Stimulated activated naive CD4-positive, alpha-beta T cell treated with Interleukin-2 at 50 U/mL for 16 hours (primary cell): ENCODE data around the gene UBE2R2.
"Not testable (repeated sequence)": the region's sequence is repeated elsewhere in the genome, so short reads cannot be mapped to it uniquely, and the experiment has no call there.

Experiments
- DNase-seq: peaks from one replicate; lab custom pipeline; 2025; lab: John Stamatoyannopoulos, UW

The UBE2R2 gene

DNA sequence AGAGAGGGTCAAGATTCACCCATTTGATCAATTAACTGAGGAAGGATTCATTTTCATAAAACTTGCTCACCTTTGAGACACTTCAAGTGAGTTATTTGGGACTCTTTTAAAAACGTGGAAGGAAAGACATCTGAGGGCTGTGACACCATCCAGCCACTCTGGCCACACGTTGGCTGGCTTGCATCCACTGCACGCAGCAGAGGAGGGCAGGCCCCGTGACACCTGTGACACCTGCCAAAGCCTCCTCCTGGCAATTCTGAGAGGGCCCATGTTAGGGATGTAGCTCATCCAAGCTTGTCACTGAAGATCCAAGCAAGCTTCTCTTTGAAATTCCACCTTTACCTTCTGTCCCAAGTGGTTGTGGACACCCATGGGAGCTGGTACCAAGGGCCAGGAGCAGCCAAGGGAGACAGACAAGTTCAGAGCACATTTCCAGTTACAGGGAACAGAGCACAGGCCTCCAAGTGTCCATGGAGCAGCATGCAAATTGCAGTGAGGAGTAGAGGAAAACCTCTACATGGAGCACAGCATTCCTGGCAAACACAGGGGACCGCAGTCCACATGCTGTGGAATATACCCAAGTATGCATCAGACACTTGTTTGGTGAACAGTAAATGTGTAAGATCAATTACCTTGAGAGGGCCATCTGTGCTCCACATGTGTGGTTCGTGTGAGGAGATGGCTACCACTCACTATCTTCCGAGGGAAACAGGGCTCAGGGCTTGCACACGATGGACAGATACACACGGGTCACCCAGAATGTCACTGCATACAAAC lies 16.8 kb upstream of the UBE2R2 start:
- no peak for DNase-seq

DNA sequence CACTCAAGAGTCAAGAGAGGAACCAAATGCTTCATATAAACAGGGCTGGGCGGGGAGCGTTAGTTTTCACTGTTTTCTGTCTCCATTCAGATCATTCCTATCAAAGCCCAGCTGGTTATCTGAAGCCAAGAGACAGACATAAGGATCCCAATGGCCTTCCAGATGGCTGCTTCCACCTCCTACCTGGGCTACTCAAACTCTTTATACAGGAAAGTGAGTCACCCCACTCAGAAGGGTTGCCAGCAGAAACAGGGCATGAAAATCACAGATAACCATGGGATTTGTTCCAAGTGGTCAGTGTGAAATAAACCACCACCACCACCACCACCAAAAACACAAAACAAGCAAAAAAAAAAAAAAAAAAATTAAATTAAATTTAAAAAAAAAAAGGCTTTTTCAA lies 16.1 kb upstream of the UBE2R2 start:
- DNase-seq = no peak

DNA sequence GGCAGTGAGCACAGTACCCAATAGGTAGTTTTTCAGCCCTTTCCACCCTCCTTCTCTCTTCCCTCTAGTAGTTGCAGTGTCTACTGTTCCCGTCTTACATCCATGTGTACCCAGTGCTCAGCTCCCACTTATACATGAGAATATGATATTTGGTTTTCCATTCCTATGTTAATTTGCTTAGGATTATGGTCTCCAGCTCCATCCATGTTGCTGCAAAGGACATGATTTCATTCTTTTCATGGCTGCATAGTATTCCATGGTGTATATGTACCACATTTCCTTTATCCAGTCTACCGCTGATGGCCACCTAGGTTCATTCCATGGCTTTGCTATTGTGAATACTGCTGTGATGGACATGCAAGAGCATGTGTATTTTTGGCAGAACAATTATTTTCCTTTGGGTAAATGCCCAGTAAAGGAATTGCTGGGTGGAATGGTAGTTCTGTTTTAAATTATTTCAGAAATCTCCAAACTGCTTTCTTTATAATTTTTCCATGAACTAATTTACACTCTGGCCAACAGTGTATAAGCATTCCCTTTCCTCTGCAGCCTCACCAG lies 14.9 kb upstream of the UBE2R2 start:
- DNase-seq = not testable (repeated sequence)

DNA sequence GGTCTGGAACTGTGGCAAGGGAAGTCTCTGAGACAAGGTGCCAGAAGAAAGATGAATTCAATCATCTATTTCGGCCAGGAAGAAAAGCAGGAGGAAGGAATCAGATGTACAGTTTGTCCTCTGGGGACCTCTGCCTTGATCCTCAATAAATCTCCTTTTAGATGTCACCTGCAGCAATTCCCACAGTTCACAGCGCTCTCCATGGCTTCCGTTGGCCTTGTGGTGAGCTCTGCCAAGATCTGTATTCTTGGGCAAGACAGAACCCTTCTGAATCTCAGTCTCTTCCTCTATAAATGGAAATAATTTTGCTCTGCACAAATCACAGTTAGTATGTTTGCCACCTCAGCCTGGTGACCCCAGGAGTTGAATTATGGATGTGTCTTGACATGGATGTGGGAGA lies 12.8 kb upstream of the UBE2R2 start:
- not testable (repeated sequence) for DNase-seq

DNA sequence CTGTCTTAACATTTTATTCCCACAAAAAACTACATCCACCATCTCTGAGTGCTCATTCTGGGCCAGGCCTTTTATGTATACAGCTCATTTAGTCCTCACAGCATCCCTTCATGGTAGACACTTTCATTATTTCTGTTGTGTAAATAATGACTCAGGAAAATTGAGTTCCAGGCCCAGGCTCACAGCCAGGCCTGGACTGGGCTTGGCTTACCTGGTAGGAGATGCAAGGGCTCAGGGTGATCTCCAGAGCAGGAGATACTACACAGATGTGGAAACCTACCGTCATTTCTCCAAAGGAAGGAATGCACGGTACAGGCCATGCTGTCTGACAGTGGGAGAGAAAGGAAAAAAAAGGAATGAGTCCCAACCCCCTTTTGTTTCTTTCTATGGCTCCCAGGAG lies 9.8 kb upstream of the UBE2R2 start:
- not testable (repeated sequence) for DNase-seq

DNA sequence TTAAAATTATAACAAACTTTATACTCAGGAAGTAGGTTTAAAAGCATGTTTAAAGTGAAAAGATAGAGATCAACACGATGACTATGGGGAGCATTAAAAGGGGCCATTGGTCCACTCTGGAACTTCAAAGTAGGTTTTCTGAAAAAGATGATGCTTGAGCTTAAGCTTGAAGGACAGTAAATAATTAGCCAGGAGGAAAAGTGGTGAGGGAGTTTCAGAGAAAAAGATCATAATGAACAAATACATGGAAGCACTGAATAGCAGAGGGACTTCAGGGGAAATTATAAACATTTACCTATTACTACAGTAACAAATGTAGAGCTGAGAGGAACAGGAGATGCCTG lies 8.0 kb upstream of the UBE2R2 start:
- DNase-seq = not testable (repeated sequence)

DNA sequence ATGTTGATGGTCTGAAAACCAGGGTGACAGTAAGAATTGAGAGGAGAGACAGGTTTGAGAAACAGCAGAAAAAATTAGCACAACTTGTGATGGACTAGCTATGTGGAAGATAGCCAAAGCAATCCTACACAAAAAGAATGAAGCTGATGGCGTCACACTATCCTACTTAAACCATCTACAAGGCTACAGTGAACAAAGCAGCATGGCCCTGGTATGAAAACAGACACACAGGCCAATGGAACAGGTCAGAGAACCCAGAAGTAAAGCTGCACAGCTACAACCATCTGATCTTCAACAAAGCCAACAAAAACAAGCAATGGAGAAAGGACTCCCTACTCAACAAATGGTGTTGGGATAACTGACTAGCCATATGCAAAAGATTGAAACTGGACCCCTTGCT lies 7.5 kb upstream of the UBE2R2 start:
- DNase-seq = no peak

DNA sequence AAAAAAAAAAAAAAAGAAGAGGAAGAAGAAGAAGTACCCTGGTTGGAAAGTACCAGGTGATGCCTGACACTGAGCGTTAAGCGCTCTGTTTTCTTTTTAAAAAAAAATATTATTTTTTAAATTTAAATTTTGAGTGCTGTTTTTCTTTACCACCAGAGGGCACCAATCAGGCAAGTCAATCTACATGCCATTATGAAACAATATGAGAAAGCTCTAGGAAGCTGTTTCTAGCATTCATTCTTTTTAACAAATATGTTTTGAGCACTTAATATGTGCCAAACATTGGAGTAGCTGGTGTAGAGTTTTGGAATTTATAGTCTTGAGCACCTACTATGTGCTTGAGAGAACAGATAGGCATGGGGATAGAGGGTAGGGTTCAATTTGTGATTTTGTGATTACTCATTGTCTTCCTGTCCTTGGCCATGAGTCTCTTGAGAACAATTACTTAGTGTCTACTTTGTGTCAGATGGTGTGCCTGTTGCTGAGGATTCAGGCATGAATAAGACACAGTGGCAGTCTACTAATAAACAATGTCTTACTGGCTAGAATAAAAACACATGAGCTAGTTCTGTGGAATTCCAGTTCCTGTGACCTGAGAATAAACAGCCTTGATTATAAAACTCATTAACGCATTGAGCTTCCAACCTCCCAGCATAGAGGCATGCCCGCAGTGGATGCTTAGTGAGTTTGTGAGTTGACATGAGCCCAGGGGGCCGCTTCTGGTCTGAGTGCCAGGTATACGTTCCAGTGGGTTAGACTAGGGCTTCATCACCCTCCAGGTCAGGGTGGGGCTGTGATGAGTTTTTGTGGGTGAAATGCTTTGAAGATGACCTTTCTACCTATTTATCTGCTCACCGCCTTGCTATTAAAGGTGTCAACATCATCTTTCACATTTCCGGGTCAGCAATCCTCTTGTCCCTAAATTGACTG lies 3.0 kb upstream of the UBE2R2 start:
- no peak for DNase-seq

DNA sequence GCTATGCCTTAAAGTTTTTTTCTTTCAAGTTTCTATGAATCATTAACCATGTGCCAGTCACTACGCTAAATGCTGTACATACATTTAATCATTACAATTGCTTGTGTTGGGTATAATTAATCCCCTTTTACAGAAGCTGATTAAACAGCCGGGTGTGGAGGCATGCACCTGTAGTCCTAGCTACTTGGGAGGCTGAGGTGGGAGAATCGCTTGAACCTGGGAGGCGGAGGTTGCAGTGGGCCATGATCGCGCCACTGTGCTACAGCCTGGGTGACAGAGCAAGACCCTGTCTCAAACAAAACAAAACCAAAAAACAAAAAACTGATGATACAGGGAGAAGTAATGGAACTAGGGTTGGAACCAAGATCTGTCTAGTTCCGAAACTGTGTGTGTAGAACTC lies 1.2 kb upstream of the UBE2R2 start:
- no peak for DNase-seq

DNA sequence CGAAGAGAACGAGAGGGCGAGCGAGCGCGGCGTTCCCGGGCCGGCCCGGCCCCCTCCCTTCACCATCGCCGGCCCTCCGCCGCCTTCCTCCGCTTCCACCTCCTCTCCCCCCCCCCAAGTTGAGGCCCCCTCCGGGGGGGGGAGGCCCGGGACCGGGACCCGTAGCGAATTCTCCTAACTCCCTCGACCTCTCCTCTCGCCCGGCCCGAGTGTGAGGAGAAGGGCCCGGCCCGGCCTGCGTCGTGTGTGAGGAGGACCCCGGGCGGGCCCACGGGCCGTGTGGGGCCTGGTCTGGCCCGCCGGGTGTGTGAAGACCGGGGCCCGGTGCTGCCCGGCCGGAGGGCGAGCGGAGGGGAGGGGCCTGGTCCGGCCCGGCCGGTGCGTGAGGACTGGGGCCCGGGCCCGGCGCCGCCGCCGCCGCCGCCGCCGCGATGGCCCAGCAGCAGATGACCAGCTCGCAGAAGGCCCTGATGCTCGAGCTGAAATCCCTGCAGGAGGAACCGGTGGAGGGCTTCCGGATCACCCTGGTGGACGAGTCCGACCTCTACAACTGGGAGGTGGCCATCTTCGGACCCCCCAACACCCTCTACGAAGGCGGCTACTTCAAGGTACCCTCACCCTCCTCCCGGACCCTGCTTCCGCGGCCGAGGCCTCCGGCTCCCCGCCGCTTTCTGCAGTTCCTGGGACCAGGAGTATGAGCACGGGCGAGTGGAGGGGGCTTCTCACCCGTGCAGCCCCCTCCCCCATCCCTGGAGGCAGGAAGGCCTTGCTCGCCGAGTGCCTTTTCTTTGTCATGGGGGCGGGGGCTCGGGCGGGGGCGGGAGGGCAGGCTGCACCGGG lies 587 bp downstream of the UBE2R2 start:
- DNase-seq = peak; percentile 64

DNA sequence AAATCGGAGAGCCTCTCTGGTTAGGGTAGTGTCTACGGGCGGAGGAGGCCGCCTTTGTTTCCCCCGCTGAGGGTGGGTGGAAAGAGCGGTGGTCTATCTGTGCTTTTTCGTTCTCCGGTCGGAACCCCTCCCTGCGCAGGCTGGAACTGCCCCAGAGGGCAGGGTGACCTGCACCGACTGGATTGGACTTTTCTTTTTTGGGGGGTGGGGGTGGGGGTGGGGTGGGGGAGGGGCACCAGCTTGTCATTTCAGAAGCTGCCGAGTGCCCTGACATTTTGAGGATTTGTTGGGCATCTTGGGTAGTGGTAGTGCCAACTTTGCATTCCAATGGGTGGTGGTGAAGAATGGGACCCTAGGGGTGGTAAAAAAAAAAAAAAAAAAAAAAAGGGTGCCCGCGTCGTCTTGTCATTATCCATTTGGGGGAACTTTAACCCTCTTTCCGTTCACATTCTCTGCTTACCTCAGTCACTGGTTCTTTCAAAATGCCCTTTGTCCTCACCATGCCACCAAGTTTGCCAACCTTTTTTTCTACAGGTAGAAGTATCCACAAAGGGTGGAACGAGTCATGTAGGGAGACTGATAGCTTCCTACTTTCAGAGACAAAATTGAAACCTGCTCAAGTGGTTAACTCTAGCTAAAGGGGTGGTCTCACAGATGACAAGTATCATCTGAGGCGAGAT lies 1.3 kb downstream of the UBE2R2 start:
- no peak for DNase-seq

DNA sequence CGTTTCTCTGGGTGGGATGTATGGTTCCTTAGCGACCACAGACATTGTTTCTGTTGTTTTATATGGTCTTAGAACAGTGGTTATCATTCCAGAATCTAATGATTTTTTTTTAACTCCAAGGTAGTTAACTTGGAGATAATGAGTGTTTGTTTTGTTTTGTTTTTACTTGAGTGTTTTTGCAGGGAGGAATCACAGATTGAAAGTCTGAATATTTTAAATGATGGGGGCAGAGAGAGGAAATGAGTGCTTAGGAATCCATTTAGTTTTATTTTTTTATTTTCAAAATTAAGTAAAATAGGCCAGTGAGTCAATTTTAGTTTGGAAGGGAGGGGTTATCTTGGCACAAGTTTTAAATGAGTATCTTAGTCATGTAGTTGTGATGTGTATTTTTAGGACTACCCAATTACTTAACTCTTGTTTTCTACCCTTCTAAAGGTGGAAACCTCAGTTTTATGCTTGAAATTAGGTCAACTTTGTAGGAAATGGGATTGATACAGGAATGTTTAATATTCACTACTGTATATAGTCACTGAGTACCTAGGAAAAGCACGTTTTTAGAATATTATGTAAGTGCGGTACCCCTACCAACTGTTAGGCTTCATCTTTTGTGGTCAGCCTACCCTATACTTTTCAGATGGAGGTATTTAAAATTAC lies 2.0 kb downstream of the UBE2R2 start:
- no peak for DNase-seq

DNA sequence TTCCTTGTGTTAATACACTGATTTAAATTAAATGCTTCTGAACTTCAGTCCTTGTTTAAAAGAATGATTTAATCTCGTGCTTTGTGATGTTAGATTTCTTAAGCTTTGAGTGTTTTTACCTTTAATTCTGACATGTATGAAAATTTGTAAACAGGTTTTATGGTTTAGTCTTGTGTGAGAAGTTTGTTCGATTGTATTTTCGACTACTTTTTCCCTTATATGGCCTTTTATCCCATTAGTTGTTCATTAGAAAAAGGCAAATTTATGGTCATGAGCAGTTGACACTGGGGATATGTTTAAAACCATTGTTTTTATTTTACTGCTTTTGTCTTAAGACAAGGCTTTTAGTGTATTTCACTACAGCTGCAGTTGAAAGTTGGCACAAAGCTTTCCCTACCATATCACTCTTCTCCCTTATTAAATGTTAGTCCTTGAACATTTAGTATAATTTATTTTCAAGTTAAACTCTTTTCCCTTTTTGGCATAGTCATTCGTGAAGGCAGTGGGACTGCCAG lies 3.3 kb downstream of the UBE2R2 start:
- no peak for DNase-seq

DNA sequence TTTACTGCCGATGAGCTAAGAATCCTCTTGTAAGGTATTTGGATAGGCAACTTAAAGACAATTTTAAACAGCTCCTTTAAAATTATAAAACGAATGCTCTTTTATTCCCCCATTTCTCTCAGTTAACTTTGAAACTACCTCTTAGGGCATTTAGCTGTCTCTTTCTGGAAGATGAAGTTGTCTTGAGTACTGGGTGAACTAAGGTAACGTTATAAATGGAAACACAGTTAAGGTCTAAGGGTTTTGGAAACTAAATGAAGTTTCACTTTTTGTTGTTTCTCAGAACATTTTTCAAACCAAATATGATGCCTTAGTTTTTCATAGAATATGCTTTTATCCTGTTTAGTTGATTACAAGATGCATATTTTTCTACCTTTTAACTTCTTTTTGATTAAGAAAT lies 6.8 kb downstream of the UBE2R2 start:
- no peak for DNase-seq

DNA sequence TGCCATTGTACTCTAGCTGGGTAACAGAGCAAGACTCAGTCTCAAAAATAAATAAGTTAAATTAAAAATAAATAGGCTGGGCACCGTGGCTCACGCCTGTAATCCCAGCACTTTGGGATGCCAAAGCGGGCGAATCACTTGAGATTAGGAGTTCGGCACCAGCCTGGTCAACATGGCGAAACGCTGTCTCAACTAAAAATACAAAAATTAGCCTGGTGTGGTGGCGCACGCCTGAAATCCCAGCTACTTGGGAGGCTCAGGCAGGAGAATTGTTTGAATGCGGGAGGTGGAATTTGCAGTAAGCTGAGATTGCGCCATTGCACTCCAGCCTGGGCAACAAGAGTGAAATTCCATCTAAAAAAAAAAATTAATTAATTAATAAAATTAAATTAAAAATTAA lies 10.3 kb downstream of the UBE2R2 start:
- not testable (repeated sequence) for DNase-seq

DNA sequence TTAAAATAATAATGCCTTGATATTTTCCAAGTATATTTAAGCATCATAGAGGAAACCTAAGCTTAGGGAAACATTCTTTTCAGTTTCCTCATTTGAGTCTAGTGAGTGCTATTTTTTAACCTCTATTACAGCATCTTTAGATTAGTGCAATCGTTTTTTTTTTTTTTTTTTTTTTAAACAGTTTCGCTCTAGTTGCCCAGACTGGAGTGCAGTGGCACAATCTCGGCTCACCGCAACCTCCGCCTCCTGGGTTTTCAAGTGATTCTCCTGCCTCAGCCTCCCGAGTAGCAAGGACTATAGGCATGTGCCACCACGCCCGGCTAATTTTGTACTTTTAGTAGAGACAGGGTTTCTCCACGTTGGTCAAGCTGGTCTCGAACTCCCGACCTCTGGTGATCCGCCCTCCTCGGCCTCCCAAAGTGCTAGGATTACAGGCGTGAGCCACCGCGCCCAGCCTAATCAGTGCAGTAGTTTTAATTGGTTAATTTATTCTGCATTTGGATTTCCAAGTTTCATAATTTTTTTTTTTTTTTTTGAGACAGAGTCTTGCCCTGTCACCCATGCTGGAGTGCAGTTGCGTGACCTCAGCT lies 12.8 kb downstream of the UBE2R2 start:
- DNase-seq = not testable (repeated sequence)

DNA sequence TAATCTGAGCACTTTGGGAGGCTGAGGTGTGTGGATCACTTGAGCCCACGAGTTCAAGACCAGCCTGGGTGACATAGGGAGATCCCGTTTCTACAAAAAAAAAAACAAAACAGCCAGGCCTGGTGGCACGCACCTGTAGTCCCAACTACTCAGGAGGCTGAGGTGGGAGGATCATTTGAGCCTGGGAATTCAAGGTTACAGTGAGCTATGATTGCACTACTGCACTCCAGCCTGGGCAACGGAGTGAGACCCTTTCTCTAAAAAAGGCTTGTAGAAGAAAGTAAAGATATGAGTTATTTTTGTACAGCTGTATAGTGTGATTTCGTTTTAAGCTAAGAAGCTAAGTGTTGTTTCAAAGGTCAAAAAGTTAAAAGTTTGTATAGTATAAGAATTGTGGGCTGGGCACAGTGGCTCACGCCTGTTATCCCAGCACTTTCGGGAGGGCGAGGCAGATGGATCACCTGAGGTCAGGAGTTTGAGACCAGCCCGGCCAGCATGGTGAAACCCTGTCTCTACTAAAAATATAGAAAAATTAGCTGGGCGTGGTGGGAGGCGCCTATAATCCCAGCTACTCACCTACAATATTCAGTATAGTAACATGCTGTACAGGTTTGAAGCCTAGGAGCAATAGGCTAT lies 18.8 kb downstream of the UBE2R2 start:
- no peak for DNase-seq

DNA sequence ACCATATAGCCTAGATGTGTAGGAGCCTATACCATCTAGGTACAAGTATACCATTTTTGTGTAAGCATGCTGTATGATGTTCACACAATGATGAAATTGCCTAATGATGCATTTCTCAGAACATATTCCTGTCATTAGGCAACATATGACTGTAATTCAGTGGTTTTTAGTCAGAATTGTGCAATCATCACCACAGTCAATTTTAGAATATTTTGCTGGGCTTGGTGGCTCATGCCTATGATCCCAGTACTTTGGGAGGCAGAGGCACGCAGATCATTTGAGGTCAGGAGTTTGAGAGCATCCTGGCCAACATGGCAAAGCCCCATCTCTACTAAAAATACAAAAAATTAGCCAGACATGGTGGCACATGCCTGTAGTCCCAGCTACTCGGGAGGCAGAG lies 19.3 kb downstream of the UBE2R2 start:
- DNase-seq = not testable (repeated sequence)

DNA sequence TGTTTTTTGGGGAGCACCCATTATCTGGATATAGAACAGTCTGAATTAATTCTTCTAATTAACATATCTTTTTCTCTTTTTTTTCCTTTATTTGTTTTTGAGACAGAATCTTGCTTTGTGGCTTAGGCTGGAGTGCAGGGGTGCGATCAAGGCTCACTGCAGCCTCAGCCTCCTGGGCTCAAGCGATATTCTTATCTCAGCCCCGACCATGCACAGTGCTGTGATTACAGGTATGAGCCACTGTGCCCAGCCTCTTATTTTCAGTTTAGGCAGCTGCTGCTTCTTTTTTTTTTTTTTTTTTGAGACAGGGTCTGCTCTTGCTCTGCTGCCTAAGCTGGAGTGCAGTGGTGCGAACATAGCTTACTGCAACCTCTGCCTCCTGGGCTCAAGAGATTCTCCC lies 20.2 kb downstream of the UBE2R2 start:
- no peak for DNase-seq

DNA sequence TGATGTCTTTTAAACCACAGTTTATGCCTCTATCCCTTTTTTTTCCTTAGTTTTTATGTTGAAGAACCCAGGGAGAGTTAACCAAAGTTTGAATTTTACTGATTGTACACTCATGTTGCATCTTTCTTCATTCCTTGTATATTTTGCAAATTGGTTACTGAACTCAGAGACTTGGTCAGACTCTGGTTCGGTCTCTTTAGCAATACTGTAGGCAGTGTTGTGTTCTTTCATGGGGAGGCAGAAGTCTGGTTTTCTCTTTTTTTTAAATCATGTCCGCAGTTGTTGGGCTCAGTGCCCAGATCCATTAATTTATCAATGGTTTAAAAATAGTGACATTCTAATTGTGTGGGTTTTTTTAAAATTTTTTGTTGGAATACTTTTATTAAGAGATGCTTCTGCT lies 23.4 kb downstream of the UBE2R2 start:
- DNase-seq = no peak
